Epithelial cell of prostate (primary cell): ENCODE measurements around the gene APOBEC3G.

Experiments
- DNase-seq: peaks from one replicate; pipeline ENCODE4 v3.0.0-alpha.2; 2011; ENCODE audit warnings: low read depth, low spot score
- H3K27ac ChIP-seq: fragments of 450-650 bp; 2 replicates; pipeline ENCODE4 v1.5.1; 2017; ENCODE audit warnings: mild to moderate bottlenecking

The APOBEC3G gene

DNA sequence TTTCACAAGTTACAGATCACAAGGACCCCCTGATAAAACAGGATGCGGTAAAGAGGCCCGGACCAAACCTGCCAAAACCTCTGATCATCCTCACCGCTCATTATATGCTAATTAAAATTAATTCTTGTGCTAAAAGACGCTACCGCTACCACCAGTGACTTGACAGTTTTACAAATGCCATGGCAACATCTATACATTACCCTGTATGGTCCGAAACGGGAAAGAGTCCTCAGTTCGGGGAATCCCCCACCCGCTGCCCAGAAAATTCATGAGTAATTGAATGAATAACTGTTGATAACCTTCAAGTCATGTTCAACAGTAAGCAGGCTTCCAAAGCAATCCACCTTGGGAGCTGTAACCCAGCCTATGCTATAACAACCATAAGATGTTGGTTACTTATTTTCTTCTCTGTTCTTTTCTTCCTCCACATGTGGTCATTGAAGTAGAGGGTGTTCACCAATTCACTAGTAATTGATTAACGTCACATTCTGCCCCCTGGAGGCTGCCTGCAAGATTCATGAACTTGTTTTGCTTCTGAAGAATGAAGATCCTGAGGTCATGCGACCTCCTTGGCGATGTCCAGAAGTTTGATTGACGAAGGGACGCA, 40.6 kb downstream of the APOBEC3G start:
- no peak for DNase-seq
- H3K27ac ChIP-seq = no peak overlapping the region

DNA sequence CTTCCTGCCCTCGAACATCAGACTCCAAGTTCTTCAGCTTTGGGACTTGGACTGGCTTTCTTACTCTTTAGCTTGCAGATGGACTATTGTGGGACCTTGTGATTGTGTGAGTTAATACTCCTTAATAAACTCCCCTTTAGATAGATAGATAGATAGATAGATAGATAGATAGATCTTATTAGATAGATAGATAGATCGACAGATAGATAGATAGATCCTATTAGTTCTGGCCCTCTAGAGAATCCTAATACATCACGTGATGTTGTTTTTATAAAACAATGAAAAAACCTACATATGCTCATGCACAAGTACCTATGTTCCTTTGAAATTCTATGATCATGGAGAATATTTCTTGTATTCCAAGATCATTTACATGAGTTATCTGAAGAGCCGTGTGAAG, 43.9 kb downstream of the APOBEC3G start:
- no peak for DNase-seq
- H3K27ac ChIP-seq = no peak overlapping the region

DNA sequence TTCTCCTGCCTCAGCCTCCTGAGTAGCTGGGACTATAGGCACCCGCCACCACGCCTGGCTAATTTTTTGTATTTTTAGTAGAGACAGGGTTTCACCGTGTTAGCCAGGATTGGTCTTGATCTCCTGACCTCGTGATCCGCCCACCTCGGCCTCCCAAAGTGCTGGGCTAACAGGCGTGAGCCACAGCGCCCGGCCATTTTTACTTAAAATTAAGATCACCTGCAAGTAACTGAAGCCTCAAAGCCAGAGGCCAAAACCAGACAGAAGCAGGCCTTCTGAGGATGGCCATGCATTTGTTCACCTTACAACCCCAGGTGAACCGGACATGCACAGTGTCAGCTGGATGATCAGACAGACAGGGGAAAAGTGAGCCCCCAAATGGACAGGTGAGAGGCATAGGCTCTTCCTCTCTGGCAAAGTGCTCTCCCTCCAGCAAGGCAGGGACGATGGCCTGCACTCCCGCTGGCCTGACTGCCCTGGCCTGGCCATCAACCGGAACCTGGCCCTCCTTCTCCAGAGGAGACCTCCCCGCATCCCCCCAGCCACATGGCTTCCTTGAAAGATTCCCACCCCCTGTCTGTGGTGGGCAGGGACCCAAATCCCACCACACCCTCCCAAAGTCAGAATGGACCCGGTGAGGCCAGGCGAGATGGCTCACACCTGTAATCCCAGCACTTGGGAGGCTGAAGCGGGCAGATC, 45.8 kb downstream of the APOBEC3G start:
- no peak overlapping the region for H3K27ac ChIP-seq
- DNase-seq = no peak

DNA sequence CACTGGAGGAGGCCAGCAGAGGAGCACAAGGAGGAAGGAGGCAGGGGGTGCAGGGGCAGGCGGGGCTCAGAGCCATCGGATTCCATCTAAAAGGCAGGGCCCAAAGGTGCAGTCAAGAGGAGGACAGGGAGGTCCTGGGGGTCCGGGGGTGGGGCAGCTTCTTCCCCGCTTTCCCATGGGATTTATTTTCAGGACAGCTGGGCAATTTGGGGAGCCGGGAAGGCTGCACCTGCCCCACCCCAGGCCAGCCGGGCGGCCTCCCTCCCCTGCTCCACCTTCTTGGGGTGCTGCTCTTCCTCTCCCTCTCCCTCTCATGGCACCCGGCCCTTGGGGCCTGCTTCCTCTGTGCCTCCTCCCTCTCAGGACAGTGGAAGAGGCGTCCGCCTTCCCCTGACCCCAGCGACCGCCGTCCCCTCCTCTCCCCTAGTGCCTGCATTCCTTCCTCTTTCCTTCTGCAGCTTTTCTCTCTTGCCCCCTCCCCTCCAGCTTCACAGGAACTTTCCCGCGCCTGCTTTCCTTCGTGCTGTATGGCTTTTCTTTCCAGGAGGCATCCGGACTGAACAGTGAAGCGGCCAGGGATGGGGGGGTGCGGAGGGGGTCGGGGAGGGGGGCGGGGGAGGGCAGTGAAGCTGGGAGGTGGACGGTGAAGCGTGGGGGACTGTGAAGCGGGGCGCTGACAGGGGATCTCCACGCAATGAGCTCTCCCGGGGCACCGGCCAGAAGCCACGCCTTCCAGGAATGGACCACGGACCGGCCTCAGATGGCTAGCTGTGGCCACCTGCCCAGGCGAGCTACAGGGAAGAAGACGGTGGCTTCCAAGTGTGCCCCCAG, 46.9 kb downstream of the APOBEC3G start:
- H3K27ac ChIP-seq = no peak overlapping the region
- no peak for DNase-seq

DNA sequence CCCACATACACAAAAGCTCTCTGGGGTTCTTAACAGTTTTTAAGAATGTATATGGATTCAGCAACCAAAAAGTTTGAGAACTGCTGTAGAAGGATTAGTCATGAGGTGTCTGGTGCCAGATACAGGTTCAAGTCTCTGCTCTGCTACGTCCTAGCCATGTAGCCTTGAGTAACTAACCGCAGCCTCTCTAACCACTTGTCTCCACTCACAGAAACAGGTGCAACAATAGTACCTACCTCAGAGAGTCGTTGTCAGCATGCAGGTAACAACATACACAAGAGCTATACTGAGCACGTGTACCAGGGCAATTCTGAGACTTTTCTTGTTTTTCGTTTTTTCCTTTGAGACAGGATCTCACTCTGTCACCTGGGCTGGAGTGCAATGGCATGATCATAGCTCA, 48.5 kb downstream of the APOBEC3G start:
- DNase-seq = no peak
- H3K27ac ChIP-seq = no peak overlapping the region

DNA sequence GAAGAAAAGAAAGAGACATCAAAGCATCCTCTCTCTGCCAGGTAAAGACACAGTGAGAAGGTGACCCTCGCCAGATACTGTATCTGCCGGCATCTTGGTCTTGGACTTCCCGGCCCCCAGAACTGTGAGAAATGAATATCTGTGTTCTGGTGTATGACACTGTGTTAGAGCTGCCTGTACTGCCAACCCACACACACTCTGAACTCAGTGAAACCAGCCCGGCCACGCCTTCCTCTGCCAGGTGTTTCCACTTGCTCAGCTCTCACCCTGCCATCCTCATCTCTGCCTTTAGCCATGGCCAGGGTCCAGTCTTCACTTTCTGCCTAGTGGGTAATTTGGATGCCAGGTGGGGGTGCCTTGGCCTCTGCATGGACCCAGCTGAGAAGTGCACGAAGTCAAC, 51.4 kb downstream of the APOBEC3G start:
- no peak overlapping the region for H3K27ac ChIP-seq
- DNase-seq = no peak

DNA sequence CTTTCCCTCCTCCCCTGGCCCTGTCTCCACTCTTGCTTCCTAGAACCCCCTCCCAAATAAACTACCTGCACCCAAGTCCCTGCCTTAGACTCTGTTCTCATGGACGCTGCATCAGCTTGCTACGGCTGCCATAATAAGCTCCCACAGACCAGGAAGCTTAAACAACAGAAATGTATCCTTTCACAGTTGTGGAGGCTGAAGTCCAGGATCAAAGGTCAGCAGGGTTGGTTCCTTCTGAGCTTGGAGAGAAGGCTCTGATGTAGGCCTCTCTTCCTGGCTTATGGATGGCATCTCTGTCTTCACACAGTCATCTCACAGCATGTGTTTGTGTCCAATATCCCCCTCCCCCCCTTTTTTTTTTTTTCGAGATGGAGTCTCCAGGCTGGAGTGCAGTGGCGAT, 52.0 kb downstream of the APOBEC3G start:
- H3K27ac ChIP-seq = no peak overlapping the region
- DNase-seq = no peak

DNA sequence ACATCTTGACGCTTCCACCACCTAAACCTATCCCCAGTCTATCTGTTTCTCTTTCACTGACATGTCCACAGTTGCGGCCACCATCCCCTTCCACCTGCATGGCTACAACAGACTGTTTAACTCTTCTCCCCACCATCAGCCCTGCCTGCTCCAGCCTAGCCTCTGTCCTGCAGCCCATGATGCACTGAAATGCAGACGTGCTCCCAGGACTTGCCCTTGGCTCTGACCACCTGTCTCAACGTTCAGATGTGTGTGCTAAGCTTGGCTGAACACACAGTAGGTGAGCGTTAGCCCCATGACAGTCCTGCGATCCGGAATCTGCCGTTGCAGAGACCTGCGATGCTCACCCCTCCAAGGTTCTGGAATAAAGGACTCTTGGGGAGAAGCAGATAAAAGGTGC, 52.7 kb downstream of the APOBEC3G start:
- no peak for DNase-seq
- no peak overlapping the region for H3K27ac ChIP-seq

DNA sequence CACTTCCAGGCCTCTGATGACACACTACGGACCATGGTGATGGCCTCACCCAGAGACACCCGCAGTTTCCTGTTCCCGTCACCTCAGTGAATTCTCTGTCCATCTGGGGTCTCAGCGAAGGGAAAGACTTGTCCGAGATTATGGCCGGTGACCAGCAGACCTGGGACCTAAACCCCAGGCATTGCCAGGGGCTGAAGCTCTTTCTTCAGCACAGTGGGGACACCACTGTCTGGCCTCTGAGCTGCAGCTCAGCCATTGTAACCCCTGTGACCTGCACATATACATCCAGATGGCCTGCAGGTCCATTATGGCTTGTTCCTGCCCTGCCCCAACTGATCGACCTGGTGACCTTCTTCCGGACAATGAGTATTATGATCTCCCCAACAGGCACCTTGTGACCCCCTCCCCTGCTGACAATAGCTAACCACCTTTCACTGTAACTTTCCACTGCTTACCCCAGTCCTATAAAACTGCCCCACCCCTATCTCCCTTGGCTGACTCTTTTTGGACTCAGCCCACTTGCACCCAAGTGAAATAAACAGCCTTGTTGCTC, 53.2 kb downstream of the APOBEC3G start:
- H3K27ac ChIP-seq = no peak overlapping the region
- DNase-seq = no peak

DNA sequence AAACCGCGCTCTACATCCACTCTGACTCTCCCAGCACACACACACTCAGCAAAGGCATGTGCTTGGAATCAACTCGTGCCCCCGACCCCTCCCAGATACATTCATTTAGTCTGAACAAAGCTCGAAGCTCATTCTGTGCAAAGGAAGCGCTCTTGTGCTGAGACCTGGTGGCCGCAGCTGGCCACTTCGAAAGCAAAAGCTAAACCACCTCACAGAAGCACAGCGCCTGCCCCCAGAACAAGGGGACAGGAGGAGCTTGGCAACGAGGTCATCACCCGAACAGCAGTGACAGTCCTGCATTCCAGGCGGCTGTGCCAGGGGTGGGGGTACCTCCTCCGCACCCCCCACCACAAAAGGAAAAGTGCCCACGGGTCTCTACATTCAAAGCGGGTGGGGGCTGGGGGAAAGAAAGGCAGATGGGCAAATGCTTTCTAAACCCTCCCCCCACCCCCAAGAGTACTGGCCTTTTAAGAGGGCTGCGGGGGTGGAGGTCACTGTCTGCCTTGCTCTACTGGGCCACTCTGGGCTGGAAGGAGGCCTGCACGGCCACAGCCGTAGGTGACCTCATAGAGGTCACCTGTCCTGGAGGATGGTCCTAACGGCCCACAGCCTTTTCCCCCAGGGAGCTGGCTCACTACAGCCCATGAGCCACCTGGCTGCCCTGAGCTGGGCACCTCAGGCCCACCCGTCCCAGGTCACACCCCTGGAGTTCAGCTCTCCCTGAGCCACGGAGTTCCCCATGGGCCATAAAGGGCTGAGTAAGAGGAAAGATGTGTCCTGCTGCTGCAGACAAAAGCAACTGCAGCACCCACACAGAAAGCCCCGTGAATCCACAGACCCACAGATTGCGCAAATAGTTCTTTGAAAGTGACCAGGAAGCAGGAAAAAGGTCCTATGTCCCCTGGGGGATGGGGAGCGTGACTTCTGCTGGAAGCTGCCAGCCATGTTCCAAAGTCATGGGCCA, 54.1 kb downstream of the APOBEC3G start:
- no peak overlapping the region for H3K27ac ChIP-seq
- no peak for DNase-seq

DNA sequence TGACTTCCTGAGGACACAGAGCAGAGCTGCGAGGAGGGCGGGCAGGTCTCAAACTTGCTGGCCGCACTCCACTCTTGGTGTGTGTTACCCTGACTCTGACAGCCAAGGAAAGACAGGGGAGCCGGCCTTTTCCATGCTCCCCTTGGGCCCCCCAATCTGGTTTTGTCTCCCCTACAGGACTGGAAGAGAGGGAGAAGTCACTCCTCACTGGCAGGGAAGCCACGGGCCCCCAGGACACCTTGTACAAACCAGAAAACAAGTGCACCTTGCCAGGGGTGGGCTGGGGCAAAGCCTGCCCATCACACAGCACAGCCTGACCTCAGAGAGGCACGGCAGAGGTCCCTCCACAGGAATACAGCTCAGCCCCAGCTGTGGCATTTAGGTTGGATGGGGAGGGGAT, 55.2 kb downstream of the APOBEC3G start:
- no peak overlapping the region for H3K27ac ChIP-seq
- DNase-seq = no peak

DNA sequence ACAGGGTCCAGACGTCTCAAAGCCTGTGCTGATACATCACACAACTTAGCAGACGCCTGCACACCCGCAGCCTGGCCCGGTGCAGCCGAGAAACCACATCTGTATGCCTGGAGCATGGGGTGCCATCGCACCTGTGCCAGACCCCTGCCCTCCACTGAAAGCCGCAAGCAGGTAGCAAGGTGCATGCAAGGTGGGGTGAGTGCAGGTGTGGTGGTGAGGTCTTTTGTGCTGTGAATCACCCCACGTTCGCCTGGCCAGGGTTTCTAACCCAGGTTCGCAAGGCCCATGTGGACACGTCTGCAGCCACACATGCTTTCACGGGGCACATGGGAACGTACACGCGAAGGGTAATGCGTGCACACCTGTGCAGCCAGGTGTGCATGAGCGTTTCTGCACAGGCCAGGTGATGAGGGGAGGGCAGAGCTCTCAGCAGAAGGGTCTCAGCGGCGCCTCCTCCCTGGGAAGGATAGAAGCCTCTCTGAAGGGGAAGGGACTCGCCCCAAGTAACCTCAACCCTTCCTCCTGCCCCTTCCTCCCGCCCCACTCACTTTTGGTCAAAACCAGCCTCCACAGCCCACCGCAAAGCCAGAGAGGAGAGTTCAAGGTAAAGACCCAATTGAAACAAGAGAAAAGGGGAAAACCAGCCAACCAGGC, 55.9 kb downstream of the APOBEC3G start:
- no peak overlapping the region for H3K27ac ChIP-seq
- DNase-seq = no peak

DNA sequence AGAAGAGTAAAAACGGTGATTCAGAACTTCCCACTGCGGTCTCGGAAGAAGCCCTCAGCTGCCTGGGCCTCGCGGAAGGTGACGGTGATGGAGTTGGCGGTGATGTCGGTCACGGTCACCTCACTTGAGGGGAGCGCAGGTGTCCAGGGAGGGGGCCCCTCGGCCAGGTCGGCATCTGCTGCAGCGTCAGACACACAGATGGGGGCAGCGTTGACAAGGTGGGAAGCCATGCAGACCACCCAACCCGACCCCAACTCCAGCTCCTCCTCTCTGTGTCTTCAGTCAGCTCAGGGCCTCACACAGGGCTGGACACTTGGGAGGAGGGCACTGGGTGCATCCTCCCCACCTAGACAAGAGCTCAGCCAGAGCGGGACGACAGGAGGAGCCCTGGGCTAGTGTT, 56.8 kb downstream of the APOBEC3G start:
- DNase-seq = no peak
- no peak overlapping the region for H3K27ac ChIP-seq

DNA sequence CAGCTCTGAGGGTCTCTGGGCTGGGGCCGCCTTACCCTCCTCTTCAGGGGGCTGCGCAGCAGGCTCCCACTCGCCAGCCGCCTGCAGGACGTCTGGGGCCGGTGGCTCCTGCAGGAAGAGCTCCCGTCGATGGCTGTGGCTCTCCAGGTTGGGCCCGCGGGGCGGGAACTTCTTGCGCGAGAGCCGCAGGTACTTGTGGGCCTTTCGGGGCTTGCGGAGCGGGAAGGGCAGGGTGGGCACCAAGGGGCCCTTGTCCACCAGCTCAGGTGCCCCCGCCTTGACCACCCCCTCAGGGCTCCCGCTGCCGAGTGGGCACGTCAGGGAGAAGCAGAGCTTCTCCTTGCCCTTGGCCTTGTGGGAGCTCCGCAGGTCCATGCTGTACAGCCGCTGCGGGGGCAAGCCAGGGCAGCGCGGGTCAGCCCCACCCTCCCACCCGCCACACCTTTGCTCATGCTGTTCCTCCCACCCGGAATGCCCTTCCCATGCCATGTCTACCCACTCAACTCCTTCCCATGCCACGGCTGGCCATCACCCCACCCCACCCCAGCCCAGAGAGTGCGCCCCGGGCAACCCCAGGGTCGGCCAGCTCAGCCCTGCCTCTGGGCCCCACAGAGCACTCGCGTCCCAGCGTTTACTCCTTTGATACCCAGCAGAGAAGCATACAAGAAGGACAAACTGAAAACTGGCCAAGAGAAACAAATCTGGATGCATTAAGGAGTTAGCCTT, 57.5 kb downstream of the APOBEC3G start:
- DNase-seq = no peak
- H3K27ac ChIP-seq = no peak overlapping the region

DNA sequence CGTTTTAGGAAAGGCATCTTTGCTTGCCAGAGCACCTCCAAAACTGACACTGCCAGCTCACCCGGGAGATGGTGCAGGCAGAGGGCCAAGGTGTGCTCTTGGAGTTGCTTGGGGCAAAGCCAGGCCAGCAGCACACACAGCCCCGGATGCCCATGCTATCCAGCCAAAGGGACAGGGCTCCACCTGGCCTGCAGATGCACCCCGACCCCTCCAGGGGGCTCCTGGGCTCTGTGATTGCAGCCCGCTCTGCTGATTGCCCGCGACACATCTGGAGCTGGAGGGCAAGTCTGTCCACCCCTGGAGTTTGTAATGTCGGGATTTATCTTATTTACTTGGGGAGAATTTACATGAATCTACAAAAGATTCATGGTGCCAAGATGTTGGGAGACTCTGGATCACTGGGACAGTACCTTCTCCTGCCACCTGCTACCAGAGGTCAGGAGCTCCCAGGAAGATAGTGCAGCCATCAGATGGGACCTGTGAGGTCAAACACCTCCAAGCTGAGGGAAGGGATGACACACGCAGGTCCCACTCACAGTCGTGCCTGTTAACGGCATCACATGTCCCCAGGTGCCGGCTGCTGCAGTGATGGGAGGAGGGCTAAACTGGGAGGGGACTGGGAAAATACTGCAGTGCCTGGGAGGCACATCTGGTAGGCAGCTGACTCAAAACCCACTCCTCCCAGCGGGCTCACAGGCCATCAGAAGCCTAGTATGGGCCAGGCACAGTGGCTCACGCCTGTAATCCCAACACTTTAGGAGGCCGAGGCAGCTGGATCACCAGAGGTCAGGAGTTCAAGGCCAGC, 58.2 kb downstream of the APOBEC3G start:
- no peak for DNase-seq

DNA sequence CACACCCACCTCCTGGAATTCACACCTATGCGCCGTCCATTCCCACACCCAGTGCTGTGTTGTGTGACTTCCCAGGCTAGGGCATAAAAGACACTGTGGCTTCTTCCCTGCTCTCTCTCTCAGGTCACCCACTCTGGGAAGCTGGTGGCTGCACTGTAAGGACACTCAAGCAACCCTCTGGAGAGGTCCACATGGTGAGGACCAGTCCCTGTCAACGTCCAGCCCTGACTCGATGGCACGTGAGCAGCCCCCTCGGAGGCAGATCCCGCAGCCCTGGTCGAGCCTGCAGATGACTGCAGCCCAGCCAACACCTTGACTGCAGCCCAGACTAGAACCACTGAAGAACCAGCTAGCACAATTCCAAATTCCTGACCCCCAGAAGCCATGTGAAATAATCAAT, 59.2 kb downstream of the APOBEC3G start:
- H3K27ac ChIP-seq = no peak overlapping the region
- DNase-seq = no peak

More for the DNA sequence above, 58.2 kb downstream of the APOBEC3G start:
- no peak overlapping the region for H3K27ac ChIP-seq
